HepG2 (cell line): ENCODE data around the gene UBE2N.

Experiments used
- ATF3 ChIP-seq: sonication (generic); formaldehyde crosslinking; IDR thresholded peaks from 2 replicates; pipeline ENCODE4 v1.4.0; 2020; ENCODE audit warnings: missing genetic modification reagents
- CTCF ChIP-seq: sonication (generic); formaldehyde crosslinking; IDR thresholded peaks from 2 replicates; pipeline ENCODE4 v1.5.0; 2020; ENCODE audit warnings: mild to moderate bottlenecking, missing genetic modification reagents, moderate library complexity
- GABPA ChIP-seq, 2 experiments: IDR thresholded peaks; 2 replicates each; pipeline ENCODE4 v1.6.1; 2011 to 2016; ENCODE audit warnings: low read depth in 2 of 2, low read length in 1 of 2, missing biosample characterization in 1 of 2, missing genetic modification characterization in 1 of 2
- HCFC1 ChIP-seq: fragments of 150-350 bp; IDR thresholded peaks from 2 replicates; pipeline ENCODE4 v1.6.1; 2014; ENCODE audit warnings: low read depth, low read length
- HNRNPK ChIP-seq: fragments of 200-400 bp; formaldehyde crosslinking; IDR thresholded peaks from 2 replicates; pipeline ENCODE4 v1.6.1; 2018; ENCODE audit warnings: low read length, low read depth, moderate library complexity, mild to moderate bottlenecking; ENCODE audit not compliant: poor library complexity, severe bottlenecking
- KDM1A ChIP-seq: IDR thresholded peaks from 2 replicates; pipeline ENCODE4 v1.6.1; 2016; ENCODE audit warnings: missing compliant biosample characterization
- KLF12 ChIP-seq: sonication (generic); formaldehyde crosslinking; IDR thresholded peaks from 2 replicates; pipeline ENCODE4 v1.4.0; 2020; ENCODE audit warnings: missing genetic modification reagents, borderline replicate concordance
- MED1 ChIP-seq: sonication (generic); formaldehyde crosslinking; IDR thresholded peaks from 2 replicates; pipeline ENCODE4 v1.4.0; 2020; ENCODE audit warnings: missing genetic modification reagents
- SIN3A ChIP-seq: IDR thresholded peaks from 2 replicates; pipeline ENCODE4 v1.6.1; 2011; ENCODE audit warnings: low read depth, mild to moderate bottlenecking, control low read depth, low read length, borderline replicate concordance
- TCF7L2 ChIP-seq: IDR thresholded peaks from 2 replicates; pipeline ENCODE4 v1.6.1; 2011; ENCODE audit warnings: mild to moderate bottlenecking, low read depth, low read length, moderate library complexity
- ZBTB3 ChIP-seq: sonication (generic); formaldehyde crosslinking; IDR thresholded peaks from 2 replicates; pipeline ENCODE4 v1.4.0; 2020; ENCODE audit warnings: low read depth, mild to moderate bottlenecking, moderate library complexity, missing genetic modification reagents, borderline replicate concordance
- ZSCAN30 ChIP-seq: sonication (generic); formaldehyde crosslinking; IDR thresholded peaks from 2 replicates; pipeline ENCODE4 v1.5.0; 2020; ENCODE audit warnings: mild to moderate bottlenecking, missing genetic modification reagents

GRCh38 chr12:93453633-93454032 is 11.9 kb upstream of the UBE2N start:
- no peak for TF ChIP-seq GABPA (IDR thresholded peaks at IDR 0.05; ENCODE audit: low read depth, low read length)
- TF ChIP-seq GABPA (CRISPR knock-in tag; IDR thresholded peaks at IDR 0.05; ENCODE audit: low read depth), result no peak
- TF ChIP-seq HCFC1, result no peak
- no peak for TF ChIP-seq KDM1A (CRISPR knock-in tag)
- no peak for TF ChIP-seq CTCF (CRISPR knock-in tag)
- no peak for TF ChIP-seq TCF7L2
- TF ChIP-seq ZBTB3, result no peak
- no peak for TF ChIP-seq KLF12 (CRISPR knock-in tag)
- no peak for TF ChIP-seq ZSCAN30 (CRISPR knock-in tag)
- TF ChIP-seq SIN3A, result no peak
- peak; percentile 34; the same call in 1 of the 2 replicates for TF ChIP-seq MED1 (CRISPR knock-in tag)
- no peak for TF ChIP-seq HNRNPK
- no peak for TF ChIP-seq ATF3 (CRISPR knock-in tag)
